ENCODE results near the gene PRR4. TPM values are rescaled to one million over a fixed set of nuclear protein-coding genes. Genes with fewer than 3 reads are reported as not detected.

Gene PRR4, protein sequence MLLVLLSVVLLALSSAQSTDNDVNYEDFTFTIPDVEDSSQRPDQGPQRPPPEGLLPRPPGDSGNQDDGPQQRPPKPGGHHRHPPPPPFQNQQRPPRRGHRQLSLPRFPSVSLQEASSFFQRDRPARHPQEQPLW
- 1 to 10 TPM; 1.4 to 2.7 TPM for total RNA-seq

DNA sequence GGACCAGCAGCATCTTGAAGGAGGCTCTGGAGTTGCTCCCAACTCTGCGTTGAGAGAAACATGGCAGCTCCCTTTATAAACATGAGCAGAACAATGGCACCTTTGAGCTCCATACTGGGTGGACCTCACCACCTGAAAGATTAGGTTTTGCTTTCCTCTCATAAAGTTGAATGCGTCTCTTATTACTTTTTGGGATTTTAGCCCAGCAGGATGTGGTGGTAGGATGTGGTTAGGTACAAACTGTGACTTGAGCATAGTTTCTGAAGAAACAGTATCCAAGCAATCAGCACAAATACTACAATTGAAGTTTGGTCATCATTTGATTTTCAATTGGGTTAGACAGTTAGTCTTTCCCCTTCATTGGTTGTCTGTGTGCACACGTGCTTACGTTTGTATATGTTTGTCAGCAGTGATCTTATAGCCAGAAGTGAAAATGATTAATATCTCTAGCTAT lies at the start of gene PRR4:
PRR4 (minus strand) TSS at position 51 of the 454 bp plus-strand sequence; CDS start at position 13, 38 bp downstream.

DNA sequence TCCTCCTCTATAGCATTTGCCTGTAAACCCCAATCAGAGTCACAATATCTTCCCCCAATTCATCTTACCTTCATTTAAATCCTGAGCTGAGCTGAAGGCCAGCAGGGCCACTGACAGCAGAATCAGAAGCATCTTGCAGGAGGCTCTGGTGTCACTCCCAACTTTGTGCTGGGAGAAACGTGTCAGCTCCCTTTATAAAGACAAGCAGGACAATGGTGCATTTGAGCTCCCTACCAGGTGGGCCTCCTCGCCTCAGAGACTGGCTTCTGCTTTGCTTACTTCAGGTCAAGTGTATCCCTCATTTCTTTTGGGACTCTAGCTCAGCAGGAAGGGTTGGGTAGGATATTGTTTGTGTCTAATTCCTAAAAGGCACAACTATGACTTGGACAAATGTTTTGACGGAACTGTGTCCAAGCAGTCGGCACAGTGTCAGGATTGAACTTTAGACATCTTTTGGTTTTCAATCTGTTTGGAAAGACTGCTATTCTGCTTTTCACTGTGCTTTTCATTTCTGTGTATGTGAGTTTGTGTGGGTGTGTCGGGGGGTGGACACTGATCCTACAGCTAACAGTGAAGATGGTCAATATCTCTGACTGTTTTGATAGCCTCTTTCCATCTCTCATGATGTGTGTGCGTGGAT lies 34.9 kb upstream of the PRR4 start, which contains the start of gene PRH1:
PRH1 (minus strand) TSS at position 170 of the 640 bp plus-strand sequence; CDS start at position 132, 38 bp downstream.

DNA sequence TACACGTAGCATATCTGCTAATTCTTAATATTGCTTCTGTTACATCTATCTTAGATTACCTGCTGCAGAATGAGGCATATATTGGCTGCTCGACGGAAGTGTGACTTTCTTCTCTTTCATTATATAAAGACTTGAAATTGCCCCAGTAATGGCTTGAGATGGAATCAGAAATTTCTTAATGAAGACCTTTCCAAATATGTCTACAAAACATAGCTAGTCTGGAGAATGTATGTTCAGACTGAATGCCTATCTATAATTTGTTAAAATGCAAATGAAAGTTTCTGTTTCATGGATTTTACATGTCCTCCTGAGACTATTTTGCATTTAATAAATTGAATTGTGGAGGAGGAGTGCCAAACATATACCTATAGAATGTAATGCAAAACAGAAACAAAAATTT lies 23.0 kb downstream of the PRR4 start, which contains the start of gene TAS2R10:
TAS2R10 (minus strand) TSS at position 101 of the 400 bp plus-strand sequence; CDS start at position 12, 89 bp downstream.

DNA sequence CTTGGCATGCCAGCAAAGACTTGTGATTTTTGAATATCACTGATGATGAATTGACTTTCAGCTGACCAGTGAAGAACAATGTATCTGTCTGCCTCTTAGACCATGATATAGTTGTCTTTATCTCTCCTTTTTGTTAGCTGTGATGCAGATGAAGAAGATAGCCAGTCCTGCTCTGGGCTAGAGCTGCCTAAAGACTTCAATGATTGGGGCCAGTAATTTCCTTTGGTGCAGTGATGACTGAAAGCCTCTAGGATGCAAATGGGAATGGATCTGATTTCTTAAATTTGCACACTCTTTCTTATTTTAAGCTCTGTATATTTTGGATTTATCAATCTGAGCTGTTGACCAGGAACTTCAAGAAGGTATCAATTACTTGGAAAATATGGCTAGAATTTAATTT lies 39.2 kb downstream of the PRR4 start, which contains the start of gene TAS2R9:
TAS2R9 (minus strand) TSS at position 101 of the 400 bp plus-strand sequence; CDS start at position 8, 93 bp downstream.

DNA sequence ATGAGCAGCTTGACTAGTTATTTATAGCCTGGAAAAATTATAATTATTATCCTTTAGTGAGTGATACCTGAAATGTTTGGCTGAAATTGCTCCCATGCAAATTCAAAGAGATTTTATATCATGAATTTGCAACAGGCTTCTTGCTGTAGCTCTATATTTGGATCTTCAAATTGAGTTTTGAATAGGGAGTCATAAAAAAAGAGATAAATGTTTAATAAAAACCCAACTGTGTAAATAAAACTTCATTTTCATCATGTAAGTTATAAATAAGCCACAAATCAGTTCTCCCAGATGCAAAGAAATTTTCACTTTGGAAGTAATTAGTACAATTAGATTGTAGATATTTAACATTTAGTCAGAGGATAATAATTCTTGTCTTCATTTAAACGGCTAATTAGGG lies 42.1 kb downstream of the PRR4 start, which contains the start of gene TAS2R8:
TAS2R8 (minus strand) TSS at position 101 of the 400 bp plus-strand sequence. CDS start 306 bp downstream, outside the sequence.

DNA sequence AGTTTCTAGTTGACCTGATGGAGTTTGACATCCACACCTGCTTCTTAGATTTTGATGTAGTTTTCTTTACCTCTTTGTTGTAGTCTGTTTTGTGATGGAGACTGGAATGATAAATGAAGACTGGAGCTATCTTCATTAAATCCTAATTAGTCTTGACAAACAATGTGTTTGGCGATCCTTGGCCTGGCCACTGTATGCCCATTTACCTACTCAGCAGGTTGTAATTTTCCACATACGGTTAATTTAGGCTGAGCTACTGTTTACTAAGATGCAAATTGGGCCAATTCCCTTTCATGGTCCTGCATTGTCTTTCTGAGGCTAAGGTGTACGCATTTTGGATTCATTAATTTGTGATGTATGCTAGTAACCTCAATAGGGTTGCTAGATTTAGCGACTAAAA lies 46.7 kb downstream of the PRR4 start, which contains the start of gene TAS2R7:
TAS2R7 (minus strand) TSS at position 41 of the 400 bp plus-strand sequence. CDS start 57 bp downstream, outside the sequence.

Small RNA genes within 50 kb of the gene (small RNA-seq; reads per million reads assigned to genes)
- 0 to 0.76 reads per million in 2 donors for gene PRR4

Other genes starting within 250 kb of the PRR4 start
- gene MAGOHB, start 235.9 kb downstream of the PRR4 start, total RNA-seq = 10 to 100 TPM; 13.4 to 24.6 TPM
- gene STYK1, start 175.4 kb downstream of the PRR4 start, total RNA-seq = under 1 TPM in 1 of 2 donors, not detected in 1; 0.33 TPM
- gene YBX3, start 126.2 kb downstream of the PRR4 start, total RNA-seq = 100 to 1,000 TPM in 1 of 2 donors, 10 to 100 TPM in 1; 88.1 to 120 TPM
- gene TAS2R7, start 46.8 kb downstream of the PRR4 start, total RNA-seq = not detected
- gene TAS2R8, start 42.2 kb downstream of the PRR4 start, total RNA-seq = under 1 TPM; under 0.01 to 0.34 TPM
- under 1 TPM; 0.34 to 0.67 TPM for gene TAS2R9, start 39.3 kb downstream of the PRR4 start, total RNA-seq
- gene TAS2R10, start 23.1 kb downstream of the PRR4 start, total RNA-seq = 1 to 10 TPM in 1 of 2 donors, under 1 TPM in 1; 1.00 to 1.0 TPM
- 10 to 100 TPM; 14.0 to 25.5 TPM for gene PRH1, start 34.8 kb upstream of the PRR4 start, total RNA-seq
- 1 to 10 TPM; 1.7 to 3.0 TPM for gene TAS2R13, start 60.1 kb upstream of the PRR4 start, total RNA-seq
- not detected for gene PRH2, start 79.8 kb upstream of the PRR4 start, total RNA-seq
- 1 to 10 TPM; 2.4 to 4.7 TPM for gene TAS2R14, start 89.8 kb upstream of the PRR4 start, total RNA-seq
- 1 to 10 TPM; 2.4 to 6.3 TPM for gene TAS2R50, start 137.4 kb upstream of the PRR4 start, total RNA-seq
- 1 to 10 TPM; 2.1 to 4.3 TPM for gene TAS2R20, start 148.8 kb upstream of the PRR4 start, total RNA-seq
- gene TAS2R19, start 173.1 kb upstream of the PRR4 start, total RNA-seq = 1 to 10 TPM; 2.4 to 5.0 TPM
- 1 to 10 TPM; 3.3 to 4.1 TPM for gene TAS2R31, start 181.9 kb upstream of the PRR4 start, total RNA-seq
- 1 to 10 TPM; 1.7 to 4.0 TPM for gene TAS2R46, start 212.8 kb upstream of the PRR4 start, total RNA-seq
- 1 to 10 TPM; 3.1 to 4.0 TPM for gene TAS2R43, start 242.8 kb upstream of the PRR4 start, total RNA-seq

Measured in melanocyte of skin (primary cell).